Measurements from ENCODE around the gene MEF2A.

Gene MEF2A

GRCh38 chr15:99707473-99708270, 141.9 kb downstream of the MEF2A start:
- no peak for DNase-seq

GRCh38 chr15:99708563-99708962, 142.8 kb downstream of the MEF2A start:
- DNase-seq: no peak

GRCh38 chr15:99709243-99709986, 143.6 kb downstream of the MEF2A start:
- no peak for DNase-seq

- DNase-seq: no peak
Measured at GRCh38 chr15:99711625-99712024, 145.8 kb downstream of the MEF2A start.

- no peak for DNase-seq
Measured at GRCh38 chr15:99712415-99712814, 146.6 kb downstream of the MEF2A start.

GRCh38 chr15:99716540-99717095, 150.8 kb downstream of the MEF2A start:
- DNase-seq: no peak

GRCh38 chr15:99717161-99718009, 151.6 kb downstream of the MEF2A start:
- no peak for DNase-seq

GRCh38 chr15:99718421-99718820, 152.6 kb downstream of the MEF2A start:
- no peak for DNase-seq

GRCh38 chr15:99719096-99719541, 153.3 kb downstream of the MEF2A start:
- DNase-seq: no peak

- no peak for DNase-seq
Measured at GRCh38 chr15:99720533-99720932, 154.7 kb downstream of the MEF2A start.

- no peak for DNase-seq
Measured at GRCh38 chr15:99721104-99721778, 155.5 kb downstream of the MEF2A start.

GRCh38 chr15:99721896-99722295, 156.1 kb downstream of the MEF2A start:
- DNase-seq: no peak

- DNase-seq: no peak
Measured at GRCh38 chr15:99722406-99722805, 156.6 kb downstream of the MEF2A start.

GRCh38 chr15:99726333-99726732, 160.5 kb downstream of the MEF2A start:
- no peak for DNase-seq

- DNase-seq: no peak
Measured at GRCh38 chr15:99727330-99727729, 161.5 kb downstream of the MEF2A start.

- no peak for DNase-seq
Measured at GRCh38 chr15:99727733-99728132, 161.9 kb downstream of the MEF2A start.

GRCh38 chr15:99728916-99729315, 163.1 kb downstream of the MEF2A start:
- no peak for DNase-seq

GRCh38 chr15:99729327-99729726, 163.5 kb downstream of the MEF2A start:
- no peak for DNase-seq

- no peak for DNase-seq
Measured at GRCh38 chr15:99729920-99730319, 164.1 kb downstream of the MEF2A start.

- no peak for DNase-seq
Measured at GRCh38 chr15:99731336-99732123, 165.7 kb downstream of the MEF2A start.

GRCh38 chr15:99732124-99732750, 166.5 kb downstream of the MEF2A start:
- no peak for DNase-seq
